HG03139 (cell line): ENCODE measurements around the gene NUP210.
"Not testable (repeated sequence)": the region's sequence is repeated elsewhere in the genome, so short reads cannot be mapped to it uniquely, and the experiment has no call there.

Experiments
- ATAC-seq: cut with Tn5 transposase; IDR thresholded peaks from one replicate; pipeline ENCODE4 v1.9.1; 2021; ENCODE audit not compliant: unreplicated experiment

NUP210 gene

DNA sequence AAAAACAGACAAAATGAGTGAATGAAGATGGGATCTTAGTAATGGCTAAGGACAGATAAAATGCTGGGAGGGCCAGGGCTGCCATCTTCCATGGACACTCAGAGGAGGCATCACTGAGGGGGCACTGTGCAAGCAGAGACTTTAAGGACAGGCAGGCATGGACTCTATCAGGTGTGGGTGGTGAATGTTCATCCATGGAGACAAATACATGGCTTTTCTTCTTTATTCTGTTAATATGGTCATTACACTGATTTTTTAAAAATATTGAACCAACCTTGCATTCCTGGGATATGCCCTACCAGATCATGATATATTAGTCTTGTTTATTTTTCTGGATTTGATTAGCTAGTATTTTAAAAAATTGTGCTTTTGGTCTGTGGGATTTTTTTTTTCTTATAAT, 12.2 kb downstream of the NUP210 start:
- ATAC-seq: no peak

DNA sequence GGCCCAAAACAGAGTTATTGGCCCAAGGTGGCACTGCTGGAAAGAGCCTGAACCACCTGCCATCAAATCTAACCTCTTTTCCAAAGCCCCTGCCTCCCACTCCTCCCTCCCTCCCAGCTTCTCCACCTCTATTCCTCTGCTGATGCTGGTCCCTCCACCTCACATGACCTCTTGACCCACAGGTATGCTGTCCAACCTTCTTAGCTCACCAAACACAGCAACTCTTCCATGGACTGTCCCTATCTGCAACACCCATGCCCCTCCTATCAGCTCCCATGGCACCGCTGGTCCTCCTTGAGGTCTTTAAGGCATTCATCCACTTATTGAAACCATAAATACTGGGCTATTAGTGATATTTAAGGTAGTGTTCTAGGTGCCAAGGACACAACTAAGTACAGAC, 12.6 kb downstream of the NUP210 start:
- ATAC-seq: no peak

- ATAC-seq: no peak
Observed at GRCh38 chr3:13406190-13406589, 13.9 kb downstream of the NUP210 start.

DNA sequence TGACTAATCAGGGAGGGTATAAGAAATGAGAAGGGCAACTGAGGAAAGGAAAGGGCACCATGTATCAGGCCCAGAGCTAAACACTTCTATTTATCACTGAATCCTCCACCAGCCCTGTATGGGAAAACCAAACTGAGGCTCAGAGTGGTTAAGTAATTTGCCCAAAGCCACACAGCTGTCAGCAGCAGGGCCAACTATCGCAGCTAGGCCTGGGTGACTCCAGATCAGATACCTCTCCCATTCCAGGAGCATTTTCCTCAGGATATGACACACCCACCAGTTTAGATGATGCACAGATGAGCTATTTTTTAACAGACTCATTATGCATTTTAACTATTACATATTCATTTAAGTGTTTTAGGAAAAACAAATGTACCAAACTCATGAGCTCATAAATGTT, 14.5 kb downstream of the NUP210 start:
- no peak for ATAC-seq

DNA sequence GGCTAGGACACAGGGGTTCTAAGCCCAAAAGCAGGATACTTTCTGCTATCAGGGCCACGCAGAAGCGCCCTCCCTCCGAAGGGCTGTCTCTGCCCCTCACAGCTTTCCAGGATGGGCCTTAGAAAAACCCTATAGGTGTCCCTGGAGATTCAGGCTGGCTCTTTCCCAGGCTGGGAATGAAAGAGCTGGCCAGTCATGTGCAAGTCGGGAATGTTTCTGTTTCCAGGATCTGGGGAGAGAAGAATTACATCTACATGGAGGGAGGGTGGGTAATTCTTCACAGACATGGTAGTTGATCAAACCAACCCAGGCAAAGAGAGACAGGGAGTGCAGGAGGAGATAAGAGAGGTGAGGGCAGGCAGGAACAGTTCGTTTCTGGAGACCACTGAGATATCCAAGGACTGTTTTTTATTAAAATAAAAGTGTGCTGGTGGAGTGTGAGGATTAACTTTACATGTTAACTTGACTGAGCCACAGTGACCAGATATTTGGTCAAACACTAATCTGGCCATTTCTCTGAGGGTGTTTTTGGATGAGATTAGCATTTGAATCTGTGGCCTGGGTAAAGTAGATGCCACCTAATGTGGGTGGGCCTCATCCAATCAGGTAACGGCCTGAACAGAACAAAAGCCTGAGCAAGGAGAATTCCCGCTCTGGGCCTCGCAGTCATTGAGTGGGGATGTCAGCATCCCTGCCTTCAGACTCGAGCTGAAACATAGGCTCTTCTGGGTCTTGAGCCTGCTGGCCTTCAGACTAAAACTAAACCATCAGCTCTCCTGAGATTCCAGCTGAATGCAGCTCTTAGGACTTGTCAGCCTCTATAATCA, 15.3 kb downstream of the NUP210 start:
- ATAC-seq: no peak

DNA sequence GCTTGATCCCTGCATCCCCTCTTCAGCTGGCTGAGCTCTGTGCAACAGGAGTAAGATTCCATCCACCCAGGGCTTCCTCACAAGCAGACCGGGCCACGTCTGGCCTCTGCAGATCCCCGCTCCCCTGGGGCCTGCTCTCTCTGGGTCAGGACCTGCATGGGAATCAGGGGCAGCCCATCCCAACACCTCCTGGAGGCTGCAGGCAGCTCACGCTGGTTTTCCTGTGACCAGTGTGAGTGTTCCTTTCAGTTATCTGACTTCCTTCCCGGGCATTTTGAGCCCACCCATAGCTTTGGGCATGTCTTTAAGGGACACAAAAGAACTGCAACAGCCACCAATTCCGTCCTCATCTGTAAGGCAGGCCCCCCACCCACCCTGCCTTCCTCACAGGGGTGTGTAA, 16.3 kb downstream of the NUP210 start:
- ATAC-seq: no peak

DNA sequence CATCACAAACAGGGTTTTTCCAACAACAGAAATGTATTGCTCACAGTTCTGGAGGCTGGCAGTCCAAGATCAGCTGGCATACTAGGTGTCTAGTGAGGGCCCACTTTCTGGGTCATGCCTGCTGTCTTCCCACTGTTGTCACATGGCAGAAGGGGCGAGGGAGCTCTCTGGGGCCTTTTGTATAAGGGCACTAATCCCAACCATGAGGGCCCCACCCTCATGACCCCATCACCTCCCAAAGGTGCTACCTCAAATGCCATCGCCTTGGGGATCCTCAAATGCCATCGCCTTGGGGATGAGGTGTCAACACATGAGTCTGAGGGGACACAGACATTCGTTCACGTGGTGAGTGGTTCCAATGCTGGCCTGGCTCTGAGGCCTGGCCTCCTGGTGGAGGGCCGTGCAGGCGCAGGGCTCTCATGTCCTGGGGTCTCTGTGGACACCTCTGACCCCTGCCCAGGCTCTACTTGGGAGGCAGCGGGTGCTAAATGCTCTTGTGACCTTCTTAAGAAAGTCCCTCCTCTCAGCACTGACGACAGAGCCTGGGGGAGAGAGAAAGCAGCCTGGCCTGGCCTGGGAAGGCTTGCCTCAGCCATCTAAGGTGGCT, 16.8 kb downstream of the NUP210 start:
- ATAC-seq: no peak

DNA sequence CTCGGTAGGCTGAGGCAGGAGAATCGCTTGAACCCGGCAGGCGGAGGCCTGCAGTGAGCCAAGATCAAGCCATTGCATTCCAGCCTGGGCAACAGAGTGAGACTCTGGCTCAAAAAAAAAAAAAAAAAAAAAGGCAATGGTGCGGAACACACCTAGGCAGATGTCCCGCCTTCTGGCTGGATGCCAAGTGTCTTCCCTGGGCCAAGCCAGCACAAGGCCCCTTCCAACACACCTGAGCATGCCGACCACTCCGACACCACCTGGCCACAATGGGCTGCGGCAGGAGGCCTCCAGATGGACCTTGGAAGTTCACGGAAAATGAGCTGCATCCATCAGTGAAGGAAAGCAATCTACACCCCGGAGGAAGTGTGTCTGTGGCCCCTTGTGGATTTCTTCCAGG, 19.0 kb downstream of the NUP210 start:
- ATAC-seq: no peak

- no peak for ATAC-seq
Observed at GRCh38 chr3:13400114-13400673, 19.9 kb downstream of the NUP210 start.

DNA sequence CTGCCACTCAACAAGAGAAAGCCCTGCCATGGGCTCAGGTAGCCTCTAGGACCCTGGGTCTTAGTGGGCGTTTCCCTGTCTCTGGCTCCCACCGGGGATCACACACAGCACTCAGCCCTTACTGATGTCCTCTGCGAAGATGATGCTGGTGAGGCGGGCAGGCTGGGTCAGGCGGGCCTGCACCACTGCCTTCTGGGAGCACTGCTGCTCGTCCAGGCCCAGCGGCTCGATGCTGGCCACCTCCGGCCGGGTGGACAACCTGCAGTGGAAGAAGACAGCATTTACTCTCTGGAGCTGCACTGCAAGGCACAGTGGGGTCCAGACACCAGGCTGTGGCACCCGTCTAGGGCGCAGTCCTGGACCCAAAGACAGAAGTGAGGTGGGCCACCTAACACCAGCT, 20.5 kb downstream of the NUP210 start:
- no peak for ATAC-seq

GRCh38 chr3:13397316-13397715, 22.8 kb downstream of the NUP210 start:
- no peak for ATAC-seq

DNA sequence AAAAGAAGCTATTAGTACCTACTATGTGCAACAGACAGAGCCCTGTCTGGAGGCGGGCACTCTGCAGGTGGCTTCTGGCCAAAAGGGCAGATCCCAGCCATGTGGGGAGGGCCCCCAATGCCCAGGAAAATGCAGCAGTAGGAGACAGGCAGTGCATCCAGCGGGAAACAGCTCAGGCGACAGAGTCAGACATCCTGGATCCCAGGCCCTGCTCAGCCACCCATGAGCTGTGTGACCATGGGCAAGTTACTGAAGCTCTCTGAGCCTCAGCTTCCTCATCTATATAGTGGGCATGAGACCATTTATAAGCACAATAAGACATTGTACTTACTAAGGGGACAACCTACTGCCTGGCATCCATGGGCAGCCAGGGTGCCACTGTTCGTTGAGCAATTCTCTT, 25.8 kb downstream of the NUP210 start:
- ATAC-seq: no peak

- no peak for ATAC-seq
Observed at GRCh38 chr3:13393427-13394360, 26.4 kb downstream of the NUP210 start.

DNA sequence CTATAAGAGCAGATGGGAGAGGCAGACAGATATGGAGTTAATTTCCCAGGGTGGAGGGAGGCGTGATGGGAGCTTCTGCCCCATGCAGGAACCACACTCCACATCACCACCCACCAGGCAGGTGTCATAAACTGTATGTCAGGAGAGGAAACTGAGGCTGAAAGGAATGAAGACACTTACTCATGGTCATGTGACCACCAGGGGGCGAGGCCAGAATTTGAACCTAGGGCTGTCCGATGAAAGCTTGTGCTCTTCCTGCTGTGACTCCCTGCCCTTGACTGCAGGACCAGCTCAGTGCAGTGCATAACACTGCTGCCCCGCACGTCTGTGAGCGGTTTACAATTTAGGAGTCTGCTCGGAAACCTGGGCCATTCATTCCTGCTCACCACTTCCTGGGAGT, 28.8 kb downstream of the NUP210 start:
- ATAC-seq: no peak

GRCh38 chr3:13389378-13389777, 30.7 kb downstream of the NUP210 start:
- ATAC-seq: no peak

- no peak for ATAC-seq
Observed at GRCh38 chr3:13388816-13389215, 31.3 kb downstream of the NUP210 start.

DNA sequence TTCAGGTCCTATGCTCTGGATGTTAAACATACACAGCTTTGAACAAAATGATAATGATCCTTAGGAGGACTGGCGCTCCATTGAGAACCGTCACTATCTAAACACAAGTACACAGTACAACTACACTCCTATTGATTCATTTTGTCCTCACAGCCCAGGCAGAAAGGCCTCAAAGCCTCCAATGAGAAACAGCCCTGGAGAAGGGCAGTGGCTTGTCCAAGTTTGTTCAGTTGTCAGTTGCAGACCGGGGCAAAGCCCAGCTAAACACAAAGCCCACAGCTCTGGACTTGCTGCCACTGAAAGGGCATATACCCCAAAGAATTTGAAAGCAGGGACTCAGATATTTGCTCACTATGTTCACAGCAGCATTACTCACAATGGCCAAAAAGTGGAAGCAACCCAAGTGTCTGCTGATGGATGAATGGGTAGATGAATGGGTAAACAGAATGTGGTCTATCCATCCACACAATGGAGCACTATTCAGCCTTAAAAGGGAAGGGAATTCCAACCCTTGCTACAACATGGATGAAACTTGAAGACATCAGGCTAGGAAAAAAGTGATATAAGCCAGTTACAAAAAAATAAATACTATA, 34.7 kb downstream of the NUP210 start:
- ATAC-seq: no peak

DNA sequence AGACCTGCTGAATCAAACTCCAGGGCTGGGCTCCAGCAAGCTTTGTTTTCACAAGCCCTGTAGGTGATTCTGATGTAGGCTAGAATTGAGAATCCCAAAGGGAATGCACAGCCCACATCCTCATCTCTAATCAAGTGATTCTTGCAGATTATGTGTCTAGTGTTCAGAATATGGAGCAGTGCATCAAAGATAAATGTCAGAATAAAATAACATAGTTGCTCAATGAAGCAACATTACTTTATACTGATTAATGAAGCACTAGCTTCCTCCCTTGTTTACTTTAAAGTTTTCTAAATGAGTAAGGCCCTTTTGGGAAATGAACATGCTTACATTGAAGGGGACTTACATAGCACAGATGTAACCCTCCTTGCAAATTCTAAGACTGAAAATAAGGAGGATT, 39.2 kb downstream of the NUP210 start:
- ATAC-seq: no peak

DNA sequence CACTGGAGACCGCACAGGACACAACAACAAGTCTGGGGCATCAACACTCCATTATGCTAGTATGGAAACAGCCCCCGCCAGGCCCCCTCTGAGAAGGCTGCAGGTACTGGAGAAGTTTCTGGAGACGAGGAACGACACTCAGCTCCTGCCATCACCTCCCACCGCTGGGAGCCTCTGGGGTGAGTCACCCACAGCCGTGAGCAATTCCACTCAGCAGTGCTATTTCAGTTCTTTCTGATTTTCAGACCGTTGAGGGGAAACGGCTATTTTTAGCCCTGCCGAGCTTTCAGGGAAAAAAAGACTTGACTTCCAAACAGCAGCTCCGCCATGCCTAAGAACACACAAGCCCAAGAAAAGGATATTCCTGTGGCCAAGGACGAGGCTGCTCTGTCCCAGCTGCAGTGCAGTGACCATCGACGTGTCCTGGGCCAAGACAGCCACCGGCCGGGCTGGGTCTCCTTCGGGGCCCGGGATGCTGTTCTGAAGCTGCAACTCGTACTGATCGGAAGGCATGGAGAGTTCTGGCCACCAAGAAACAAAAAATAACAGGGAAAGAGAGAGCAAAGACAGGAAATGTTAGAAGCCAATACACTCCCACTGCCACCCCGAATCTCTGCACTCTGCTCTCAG, 40.8 kb downstream of the NUP210 start:
- no peak for ATAC-seq

- no peak for ATAC-seq
Observed at GRCh38 chr3:13378155-13378554, 42.0 kb downstream of the NUP210 start.

- ATAC-seq: not testable (repeated sequence)
Observed at GRCh38 chr3:13377741-13378140, 42.4 kb downstream of the NUP210 start.
